OCI-LY3 (cell line): ENCODE data around the gene EPHB4.

Experiments
- CTCF ChIP-seq: fragments of 200-600, 300-600 bp; sonication (generic); IDR thresholded peaks from 2 replicates; pipeline ENCODE4 v1.5.1; 2014; ENCODE audit warnings: antibody characterized with exemption, low read length, low read depth
- EZH2phosphoT487 ChIP-seq: fragments of 200-600 bp; shearing (Covaris generic); IDR thresholded peaks from 2 replicates; pipeline ENCODE4 v1.6.1; 2018; ENCODE audit warnings: antibody characterized with exemption, mixed run types, low read depth

- TF ChIP-seq CTCF, result no peak
- TF ChIP-seq EZH2phosphoT487, result no peak
These were observed 28.2 kb upstream of the EPHB4 start for GRCh38 chr7:100855515-100855914.
